GM21367 (cell line): ENCODE measurements around the gene AFF3.
"Not testable (repeated sequence)": the region's sequence is repeated elsewhere in the genome, so short reads cannot be mapped to it uniquely, and the experiment has no call there.

Experiments used
- ATAC-seq: cut with Tn5 transposase; IDR thresholded peaks from one replicate; pipeline ENCODE4 v1.9.1; 2021; ENCODE audit not compliant: unreplicated experiment

The AFF3 gene

DNA sequence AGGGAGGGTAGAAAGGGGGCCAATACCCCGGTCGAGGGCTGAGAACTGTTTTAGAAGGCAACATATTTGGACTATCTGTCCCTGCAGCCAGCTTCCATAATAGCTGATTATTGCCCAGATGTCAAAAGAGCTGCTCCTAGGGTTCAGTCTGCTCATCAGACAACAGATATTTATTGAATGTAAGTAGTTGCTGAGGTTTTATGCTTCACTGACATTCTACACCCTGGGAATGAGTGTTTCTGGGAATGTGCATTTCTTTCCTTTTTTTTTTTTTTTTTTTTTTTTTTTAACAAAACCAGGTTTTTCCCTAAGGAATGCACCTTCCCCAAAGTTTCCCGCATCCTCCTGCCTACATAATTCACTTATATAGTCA, 33.8 kb downstream of the AFF3 start:
- not testable (repeated sequence) for ATAC-seq

DNA sequence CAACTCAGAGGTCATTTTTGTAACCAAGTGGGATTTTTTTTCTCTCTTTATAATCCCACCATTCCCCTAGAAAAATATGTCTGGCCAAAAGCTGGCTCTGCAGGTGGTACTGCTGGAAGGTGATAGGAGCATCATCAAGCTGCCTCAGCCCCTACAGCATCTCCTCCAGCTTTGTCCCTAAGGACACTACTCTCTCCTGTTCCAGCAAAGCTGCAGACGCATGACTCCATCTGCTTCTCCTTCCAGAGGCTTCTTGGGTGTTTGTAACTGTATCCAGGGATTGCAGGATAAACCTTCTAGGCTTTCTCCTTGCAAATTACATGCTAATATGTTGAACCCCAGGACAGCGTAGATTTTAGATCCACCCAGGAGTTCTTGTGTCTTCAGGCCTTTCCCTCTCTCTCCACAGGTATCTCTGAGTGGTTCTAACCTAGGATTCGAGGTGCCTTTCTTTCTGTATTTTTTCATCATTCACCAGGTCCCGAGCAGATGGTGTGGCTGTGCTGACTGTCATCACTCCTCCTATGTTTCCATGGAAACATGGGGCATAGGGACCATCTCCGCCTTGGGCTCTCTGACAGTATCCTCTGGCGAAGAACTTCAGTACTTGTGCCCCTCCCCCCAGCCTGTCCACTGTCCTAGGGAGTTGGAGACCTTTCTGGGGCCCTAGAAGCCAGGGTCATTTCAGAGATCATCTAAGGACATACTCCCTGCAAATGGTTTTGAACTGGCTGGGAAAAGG, 34.3 kb downstream of the AFF3 start:
- no peak for ATAC-seq

DNA sequence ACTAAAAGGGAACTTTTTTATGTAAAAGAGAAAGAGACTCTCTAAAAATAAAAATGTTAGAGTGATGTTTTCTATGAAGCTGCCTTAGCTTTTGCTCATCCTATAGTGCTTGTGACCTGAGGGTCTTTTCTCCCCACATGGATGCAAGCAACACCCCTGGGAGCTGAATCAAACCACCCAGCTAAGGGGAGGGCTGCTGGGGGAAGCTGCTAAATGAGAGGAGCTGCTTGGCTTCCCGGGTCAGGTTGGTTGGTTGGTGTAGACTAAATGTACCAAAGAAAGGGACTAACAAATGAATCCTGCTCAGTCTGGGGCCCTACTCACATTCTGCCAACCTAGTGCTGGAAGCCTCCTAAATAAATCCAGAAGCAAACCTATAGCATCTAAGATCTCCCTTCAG, 35.0 kb downstream of the AFF3 start:
- ATAC-seq = no peak

DNA sequence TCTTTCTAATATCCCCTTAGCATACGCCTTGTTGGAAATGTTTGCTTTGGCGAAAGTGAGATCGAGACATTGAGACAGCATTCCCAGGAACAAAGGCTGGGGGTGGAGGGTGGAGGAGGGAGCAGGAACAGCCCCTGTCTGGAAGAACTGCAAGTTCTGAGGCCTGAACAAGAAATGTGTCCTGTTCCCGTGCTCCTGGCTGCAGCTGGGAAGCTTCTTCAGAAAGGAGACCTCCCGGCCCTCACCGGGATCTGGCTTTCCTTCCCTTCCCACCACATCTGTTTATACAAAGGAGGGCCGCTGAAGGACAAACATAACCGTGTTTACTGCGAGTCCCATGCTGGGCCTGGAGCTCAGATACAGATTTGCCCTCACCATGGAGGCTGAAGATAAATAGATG, 35.9 kb downstream of the AFF3 start:
- no peak for ATAC-seq

DNA sequence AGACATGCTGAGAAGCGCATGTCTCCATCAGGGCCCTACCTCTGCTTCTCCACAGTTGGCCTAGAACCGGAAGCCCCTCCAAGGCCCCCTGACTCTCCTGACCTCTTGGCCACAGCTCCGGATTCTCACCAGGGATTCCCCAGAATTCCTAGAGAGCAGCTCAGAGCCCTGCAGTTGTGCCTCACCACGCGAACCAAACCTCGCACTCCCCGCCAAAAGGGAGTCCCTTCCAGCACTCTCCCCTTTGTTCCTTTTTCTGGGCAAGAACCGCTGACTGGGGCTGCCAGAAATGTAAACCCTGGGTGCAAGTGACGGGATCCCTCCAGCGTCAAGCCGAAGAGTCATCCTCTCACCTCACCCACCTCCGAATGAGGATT, 36.7 kb downstream of the AFF3 start:
- ATAC-seq = no peak

DNA sequence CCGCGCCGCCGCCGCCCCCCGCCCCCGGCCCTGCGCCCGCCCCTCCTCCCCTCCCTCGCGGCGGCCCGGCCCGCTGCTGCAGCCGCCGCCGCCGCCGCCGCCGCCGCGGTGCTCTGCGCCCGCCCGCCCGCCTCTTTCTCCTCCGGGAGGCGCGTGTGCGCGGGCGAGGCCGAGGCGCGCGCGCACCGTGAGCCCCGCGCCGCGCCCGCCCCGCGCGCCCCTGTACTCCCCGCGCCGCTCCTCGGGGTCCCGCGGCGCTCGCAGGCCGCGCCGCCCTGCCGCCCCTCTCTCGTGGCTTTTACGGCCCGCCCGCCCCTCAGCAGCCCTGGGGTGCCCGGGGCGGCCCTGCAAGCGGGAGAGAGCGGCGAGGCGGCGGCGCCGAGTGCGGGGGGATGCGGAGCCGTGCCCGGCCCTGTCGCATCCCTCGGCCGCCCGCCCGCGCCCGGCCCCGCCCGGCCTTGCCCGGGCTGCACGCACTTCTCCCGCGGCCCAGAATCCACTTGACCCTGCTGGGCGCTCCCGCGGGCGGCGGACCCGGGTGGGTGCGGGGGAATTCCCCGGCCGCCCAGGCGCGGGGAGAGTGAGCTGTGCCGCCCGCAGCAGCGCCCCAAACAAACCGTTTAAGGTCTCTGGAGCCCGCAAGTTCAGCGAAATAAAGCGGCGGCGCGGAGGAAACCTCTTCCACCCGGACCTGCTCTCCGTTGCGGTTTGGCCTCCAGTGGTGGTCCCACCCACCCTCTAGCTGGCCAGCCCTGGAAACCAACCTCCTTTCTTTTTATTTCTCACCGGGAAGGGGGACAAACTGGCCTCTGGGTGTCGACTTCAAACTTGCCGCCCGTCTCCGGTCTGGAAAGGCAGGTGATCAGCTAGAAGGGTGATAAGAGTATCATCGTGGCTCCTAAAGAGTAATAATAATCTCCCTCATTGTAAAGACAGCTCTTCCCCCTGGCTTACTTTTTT, 37.4 kb downstream of the AFF3 start:
- no peak for ATAC-seq

DNA sequence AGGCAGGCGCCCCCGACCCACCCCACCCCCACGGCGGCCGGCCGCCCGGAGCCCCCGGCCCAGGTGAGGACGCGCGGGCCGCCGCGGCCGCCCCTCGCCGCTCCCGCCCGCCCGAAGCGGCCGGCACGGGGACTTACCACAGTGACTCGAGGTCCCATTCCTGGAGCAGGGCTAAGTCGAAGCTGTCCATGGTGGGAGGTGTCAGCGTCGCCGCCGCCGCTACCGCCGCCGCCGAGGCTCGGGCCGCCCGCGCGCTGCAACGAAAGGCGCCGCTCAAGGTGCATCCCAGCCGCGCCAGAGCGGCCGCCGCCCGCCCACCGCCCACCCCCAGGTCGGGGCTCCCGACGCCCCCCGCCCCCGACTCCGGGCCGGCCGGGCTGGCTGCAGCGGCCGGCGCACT, 38.1 kb downstream of the AFF3 start:
- not testable (repeated sequence) for ATAC-seq

DNA sequence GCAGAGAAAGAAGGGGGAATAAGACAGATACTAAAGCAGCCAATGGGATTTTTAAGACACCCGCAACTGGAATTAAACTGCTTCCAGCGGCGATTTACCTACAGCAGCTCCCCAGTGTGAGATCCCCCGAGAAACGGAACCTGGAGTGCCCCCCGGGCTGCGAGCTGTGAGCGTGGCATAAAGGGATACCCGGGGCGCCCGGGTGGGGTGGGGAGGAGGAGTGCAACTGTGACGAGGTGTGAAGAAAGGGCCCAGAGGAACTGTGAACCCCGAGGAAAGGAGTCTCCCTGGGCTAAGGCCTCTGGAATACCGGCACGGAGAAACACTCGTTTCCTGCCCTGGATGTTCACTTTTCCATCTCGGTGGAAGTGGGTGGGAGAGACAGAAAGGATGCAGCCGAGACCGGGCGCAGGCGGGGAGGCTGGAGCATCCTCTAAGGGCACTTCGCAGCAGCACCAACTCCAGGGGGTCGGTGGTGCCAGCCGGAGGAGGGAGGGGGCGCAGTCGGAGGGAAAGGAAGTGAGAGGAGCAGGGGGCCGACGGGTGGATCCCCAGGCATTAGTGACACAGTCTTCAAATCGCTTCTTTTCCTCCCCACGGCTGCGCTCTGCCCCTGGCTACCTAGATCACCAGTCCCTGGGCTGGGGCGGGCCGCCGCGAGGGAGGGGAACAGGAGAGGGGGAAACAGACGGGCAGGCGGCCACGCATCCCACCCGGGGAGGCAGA, 38.7 kb downstream of the AFF3 start:
- ATAC-seq = not testable (repeated sequence)

DNA sequence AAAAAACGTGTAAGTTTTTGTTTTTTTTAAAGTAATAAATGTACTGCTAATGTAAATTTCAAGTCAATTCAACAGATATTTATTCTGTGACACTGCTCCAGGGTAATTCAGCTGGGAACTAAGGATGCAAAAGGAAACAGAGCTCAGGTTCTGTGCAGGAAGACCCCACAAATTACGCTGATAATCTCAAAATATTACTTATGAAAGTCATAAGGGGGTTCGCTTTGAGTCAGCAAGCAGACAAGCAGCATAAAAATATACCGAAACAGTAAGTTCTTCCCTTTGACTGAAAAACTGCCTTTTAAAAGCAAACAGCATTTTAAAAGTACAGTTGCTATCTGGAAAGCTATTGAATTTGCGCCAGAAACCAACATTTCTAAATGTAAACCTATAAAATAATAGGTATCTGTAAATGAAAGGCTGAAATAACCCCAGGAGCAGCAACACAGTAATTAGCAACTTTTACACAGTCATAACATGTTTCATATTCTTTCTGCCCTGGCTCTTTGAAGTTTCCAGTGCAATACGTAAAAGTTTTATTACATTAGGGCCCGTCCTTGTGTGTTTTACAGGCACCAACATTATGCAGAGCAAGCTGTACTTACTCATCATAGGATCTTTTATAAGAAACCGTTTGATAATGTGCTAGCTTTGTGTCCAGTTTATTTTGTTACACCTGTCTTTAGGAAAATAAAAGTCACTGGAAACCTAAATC, 39.8 kb downstream of the AFF3 start:
- ATAC-seq = not testable (repeated sequence)

DNA sequence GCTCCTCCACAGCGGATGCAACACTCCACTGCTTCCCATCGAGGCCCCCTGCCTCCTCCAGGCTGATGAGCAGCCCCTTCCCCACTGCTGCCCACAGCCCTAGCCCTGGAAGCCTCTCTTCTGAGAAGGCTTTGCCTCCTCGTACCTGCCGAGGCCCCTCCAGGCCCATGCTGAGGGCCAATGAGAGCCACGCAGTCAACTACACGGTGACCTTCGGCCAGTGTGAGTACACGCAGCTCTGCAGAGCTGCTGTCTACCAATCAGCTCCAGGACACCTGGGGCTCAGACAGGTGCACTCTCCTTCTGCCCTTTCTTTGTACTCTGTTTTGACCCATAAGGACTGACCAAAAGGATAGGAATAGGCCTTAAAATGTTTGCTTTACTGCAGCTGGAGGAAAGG, 43.5 kb downstream of the AFF3 start:
- not testable (repeated sequence) for ATAC-seq

DNA sequence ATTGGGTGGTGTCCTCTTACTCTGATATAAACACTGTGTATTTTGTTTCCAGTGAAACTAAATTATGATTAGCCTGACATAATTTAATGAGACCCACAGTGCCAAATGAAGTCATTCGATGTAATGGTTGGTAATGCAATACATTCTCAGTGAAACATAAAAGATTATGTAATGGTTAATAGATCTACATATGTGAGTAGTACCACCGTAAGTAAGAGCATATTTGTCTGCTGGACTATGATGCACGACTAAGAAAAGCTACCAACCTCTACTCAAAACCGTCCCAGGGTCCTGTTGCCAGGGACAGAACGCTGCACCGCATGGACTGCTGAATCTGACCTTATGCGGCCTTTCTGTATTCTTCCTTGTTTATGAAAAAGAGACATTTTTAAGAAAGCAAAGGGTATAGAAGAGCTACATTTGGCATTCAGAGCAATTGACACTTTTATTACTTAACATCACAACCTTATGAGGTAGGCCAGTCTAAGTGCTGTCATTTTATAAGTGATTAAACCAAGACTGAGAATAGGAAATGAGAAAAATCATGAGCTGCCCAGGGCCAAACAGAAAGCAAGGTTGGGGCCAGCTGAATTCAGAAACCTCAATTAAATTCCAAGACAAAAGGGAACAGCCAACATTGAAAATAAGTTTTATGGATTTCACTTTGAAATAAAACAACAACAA, 44.6 kb downstream of the AFF3 start:
- not testable (repeated sequence) for ATAC-seq

DNA sequence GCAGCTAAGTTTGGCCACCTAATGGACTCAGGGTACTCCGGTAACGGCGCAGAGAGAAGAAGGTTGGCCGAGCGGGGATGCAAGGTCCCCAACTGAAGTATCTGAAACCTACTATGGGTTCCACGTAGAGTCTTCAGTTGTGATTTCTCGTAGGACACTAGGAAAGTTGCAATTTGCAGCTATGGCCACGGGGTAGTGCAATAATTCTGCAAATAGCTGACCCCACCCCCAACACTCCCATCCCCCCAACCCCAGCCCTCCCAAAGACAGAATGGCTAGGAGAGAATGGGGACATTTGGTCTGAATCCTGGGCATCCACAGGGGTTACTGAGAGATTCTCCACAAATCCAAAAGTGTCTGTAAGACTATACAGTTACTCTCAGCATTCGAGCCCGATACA, 46.5 kb downstream of the AFF3 start:
- not testable (repeated sequence) for ATAC-seq

DNA sequence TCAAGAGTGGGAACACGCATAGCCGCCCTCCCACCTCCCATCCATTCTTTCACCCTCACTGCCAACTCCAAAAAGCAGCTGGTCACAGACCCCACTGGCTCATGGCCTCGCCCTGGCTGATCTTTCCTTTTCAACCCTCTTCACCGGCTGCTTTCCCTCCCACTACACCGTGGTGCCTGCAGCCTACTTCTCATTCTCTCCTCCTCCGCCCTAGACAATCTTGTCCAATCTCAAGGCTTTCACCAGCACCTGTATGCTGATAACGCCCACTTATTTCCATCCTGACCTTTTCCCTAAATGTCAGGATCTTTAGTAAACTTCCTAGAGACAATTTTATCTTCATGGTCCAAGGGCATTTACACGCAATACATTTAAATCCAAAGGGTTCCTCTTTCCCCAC, 50.6 kb downstream of the AFF3 start:
- not testable (repeated sequence) for ATAC-seq

DNA sequence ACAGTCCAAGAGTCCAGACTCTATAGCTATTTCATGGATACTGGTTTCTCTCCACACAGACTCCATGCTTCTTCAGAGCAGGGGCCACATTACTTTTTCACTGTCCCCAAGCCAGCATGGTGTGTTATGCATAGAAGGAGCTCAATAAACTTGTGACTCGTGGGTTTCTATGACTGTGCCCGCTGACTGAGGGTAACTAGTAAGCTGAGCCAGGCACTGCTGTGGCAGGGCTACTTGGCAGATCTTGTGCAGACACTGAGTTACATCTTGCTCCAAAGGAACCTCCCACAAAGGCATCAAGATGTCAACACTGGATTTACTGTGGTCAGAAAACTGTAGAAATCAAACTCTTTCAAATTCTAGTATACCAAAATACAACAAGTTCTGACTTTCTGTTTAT, 56.6 kb downstream of the AFF3 start:
- ATAC-seq = not testable (repeated sequence)

DNA sequence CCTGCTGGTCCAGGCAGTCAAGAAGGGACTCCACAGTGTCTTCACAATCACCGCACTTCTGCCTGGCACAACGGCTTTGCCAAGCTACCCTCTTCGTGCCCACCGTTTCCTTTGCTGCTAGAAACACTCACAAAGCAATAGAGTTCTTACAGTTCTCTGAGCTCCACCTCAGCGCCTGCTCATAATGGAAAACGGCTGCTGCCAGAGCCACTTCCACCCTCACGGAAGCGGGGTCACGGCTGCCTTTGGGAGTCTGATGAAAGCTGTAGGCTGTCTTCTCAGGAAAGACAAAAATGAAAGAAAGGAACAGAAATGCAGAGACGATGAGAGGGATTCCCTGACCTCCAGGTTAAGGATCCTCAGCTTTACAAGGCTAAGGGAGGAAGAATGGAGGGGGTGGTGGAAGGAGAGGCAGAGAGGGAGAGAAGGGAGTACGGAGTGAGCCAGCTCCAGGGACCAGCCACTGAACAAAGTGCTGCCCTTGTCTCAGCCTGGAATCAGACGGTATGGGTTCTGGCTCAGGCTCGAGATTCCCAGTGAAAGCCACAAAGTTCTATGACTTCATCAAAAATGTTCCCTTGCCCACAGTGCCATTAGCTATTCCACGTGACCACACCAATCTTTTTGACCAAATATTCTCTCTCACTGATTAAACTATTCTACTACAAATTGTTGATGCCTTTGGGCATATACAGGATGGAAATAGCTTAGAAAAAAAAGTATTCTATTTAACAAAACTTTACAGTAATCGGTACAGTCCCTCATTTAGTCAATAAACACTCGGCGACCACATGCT, 58.8 kb downstream of the AFF3 start:
- not testable (repeated sequence) for ATAC-seq

DNA sequence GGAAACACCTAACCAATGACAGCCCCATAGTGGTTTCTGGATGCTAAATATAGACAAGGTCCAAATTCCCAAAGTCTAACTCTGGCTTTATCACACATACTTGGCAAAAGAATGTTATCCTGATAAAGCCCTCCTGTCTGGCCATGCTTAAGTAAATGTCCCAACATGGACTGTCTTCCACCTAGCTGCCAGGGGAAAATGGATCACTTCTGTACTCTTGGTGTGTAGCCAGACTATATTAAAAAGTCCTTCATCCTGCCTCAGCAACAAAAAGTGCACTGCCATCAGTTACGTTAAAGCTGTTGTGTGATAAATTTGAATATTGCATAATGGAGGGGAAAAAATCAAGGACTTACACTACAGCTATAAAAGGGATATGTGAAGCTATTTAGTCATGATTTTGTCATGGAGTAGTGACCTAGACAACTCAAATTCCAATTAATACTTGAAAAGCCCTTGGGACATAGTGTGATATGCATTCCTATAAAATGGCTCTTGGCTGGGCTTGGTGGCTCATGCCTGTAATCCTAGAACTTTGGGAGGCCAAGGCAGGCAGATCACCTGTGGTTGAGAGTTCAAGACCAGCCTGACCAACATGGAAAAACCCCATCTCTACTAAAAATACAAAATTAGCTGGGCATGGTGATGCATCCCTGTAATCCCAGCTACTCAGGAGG, 60.0 kb downstream of the AFF3 start:
- ATAC-seq = not testable (repeated sequence)

DNA sequence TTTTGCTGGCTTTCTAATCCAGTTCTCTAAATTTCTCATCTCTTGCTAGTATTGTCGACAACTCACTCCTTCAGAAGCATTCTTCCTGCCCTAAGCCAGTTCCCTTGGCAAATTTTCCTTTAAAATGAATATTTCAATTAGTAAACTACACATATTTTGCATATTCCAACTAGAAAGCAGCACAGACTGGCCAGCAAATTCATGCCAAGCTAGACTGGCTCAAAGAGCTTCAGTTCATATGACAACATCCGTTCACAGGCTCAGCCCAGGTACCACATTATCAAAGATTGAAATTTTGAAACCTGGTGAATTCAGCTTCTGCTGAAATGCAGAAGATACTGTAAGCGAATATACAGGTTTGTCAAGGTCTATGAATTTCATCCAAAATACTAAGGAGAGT, 64.5 kb downstream of the AFF3 start:
- ATAC-seq = no peak

DNA sequence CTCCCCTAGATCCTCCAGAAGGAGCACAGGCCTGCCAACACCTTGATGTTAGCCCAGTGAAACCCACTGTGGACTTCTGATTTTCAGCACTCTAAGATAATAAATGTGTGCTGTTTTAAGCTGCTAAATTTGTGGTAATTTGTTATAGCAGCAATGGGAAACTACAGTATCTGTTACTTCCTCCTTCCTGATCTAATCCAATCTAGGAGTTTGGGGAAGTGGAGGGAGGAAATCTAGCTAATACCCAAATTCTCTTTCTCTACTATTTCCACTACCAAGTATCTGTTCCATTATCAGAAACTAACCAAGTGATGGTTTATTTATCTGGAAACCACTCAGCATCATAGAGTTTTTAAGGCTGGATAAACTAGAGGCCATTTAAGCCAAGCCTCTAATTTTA, 64.9 kb downstream of the AFF3 start:
- ATAC-seq = no peak

DNA sequence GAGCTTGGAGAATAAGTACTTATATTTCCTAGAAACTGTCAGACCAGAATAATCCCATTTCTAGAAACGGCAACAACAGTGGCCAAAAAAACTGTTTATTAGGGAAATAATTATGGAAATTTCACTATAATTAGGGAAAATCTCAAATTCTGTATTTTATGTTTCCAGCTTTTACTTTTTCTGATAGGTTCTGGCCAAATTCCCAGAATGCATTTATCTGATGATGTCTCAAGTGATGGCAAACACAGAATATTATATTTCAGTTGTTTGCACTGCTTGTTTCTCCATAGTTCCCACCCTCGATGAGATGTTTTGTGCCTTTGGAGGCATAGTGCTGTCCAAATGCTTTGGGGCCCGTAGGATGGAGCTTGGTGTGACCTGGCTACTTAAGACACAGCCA, 66.9 kb downstream of the AFF3 start:
- ATAC-seq = no peak
